Endothelial cell of umbilical vein (primary cell): ENCODE data around the gene DAB2IP. TPM values are rescaled to one million over a fixed set of nuclear protein-coding genes. Genes with fewer than 3 reads are reported as not detected.

Source experiments
- BruUV-seq: library from RNA; stranded (reverse); fragments of 400-500 nt; replicated peaks from 2 replicates; lab custom pipeline; 2021; lab: Mats Ljungman, UMichigan
- CTCF ChIA-PET: fragments of 300-600, 350-600 bp; sonication (Branson Sonifier 250); formaldehyde crosslinking; loops from one replicate; lab custom pipeline; 2021; ENCODE audit warnings: antibody characterized with exemption, inconsistent platforms; lab: Charles Lee
- POLR2A ChIA-PET: fragments of 300-600, 350-600 bp; sonication (Branson Sonifier 250); formaldehyde crosslinking; loops from one replicate; lab custom pipeline; 2021; ENCODE audit warnings: antibody characterized with exemption, inconsistent platforms; lab: Charles Lee
- DNase-seq: peaks from one replicate; pipeline ENCODE4 v3.0.0-alpha.2; 2011; ENCODE audit warnings: low read depth, low spot score
- FAIRE-seq: peaks from 2 replicates; lab custom pipeline; 2011; peaks lifted over from hg19 to GRCh38; lab: Jason Lieb, UNC
- H2AFZ ChIP-seq: 2 replicates; pipeline ENCODE4 v1.6.0; 2012; ENCODE audit warnings: low read depth, low read length, control low read depth, inconsistent platforms
- H3K27ac ChIP-seq: 2 replicates; pipeline ENCODE4 v1.5.1; 2011; ENCODE audit warnings: low read depth, mild to moderate bottlenecking, control low read depth, low read length, moderate library complexity; ENCODE audit not compliant: insufficient read depth
- H3K27me3 ChIP-seq, 2 experiments: 2 replicates each; pipeline versions ENCODE4 v1.6.0 to v1.6.1; 2011; ENCODE audit warnings: low read length in 2 of 2, mixed read lengths in 1 of 2; ENCODE audit not compliant: control insufficient read depth in 2 of 2, insufficient read depth in 2 of 2
- H3K36me3 ChIP-seq, 2 experiments: 2 replicates in 1 of 2; 3 replicates in 1 of 2; pipeline ENCODE4 v1.5.1; 2011; ENCODE audit warnings: low read length in 2 of 2, mild to moderate bottlenecking in 1 of 2, moderate library complexity in 1 of 2; ENCODE audit not compliant: control insufficient read depth in 2 of 2, insufficient read depth in 2 of 2; ENCODE audit errors: extremely low read depth in 1 of 2
- H3K4me1 ChIP-seq: 3 replicates; pipeline ENCODE4 v1.5.1; 2011; ENCODE audit warnings: mild to moderate bottlenecking, low read length; ENCODE audit not compliant: control insufficient read depth, insufficient read depth; ENCODE audit errors: extremely low read depth
- H3K4me2 ChIP-seq: 2 replicates; pipeline ENCODE4 v1.6.1; 2011; ENCODE audit warnings: low read length, control low read depth, mixed read lengths; ENCODE audit not compliant: insufficient read depth
- H3K4me3 ChIP-seq, 3 experiments: fragments of 200-600 bp in 1 of 3; sonication (generic), shearing (Covaris generic) in 1 of 3; replicated peaks in 1 of 3; 2 replicates each; pipeline ENCODE4 v1.5.1; 2011 to 2016; ENCODE audit warnings: control low read depth in 3 of 3, low read length in 3 of 3, mild to moderate bottlenecking in 2 of 3, inconsistent platforms in 1 of 3, low read depth in 1 of 3, moderate library complexity in 1 of 3; ENCODE audit not compliant: insufficient read depth in 1 of 3
- H3K79me2 ChIP-seq: 2 replicates; pipeline ENCODE4 v1.6.0; 2012; ENCODE audit warnings: low read length, inconsistent platforms; ENCODE audit not compliant: control insufficient read depth, insufficient read depth
- H3K9ac ChIP-seq: replicated peaks from 2 replicates; pipeline ENCODE3; 2011; ENCODE audit warnings: low read length, control low read depth; ENCODE audit not compliant: insufficient read depth; ENCODE audit errors: extremely low read depth
- H3K9me1 ChIP-seq: replicated peaks from 3 replicates; pipeline ENCODE4 v1.6.0; 2011; ENCODE audit warnings: mild to moderate bottlenecking, low read length; ENCODE audit not compliant: control insufficient read depth, insufficient read depth; ENCODE audit errors: extremely low read depth
- H3K9me3 ChIP-seq: replicated peaks from 2 replicates; pipeline ENCODE4 v1.5.1; 2012; ENCODE audit warnings: low read length, inconsistent platforms; ENCODE audit not compliant: control insufficient read depth, insufficient read depth
- H4K20me1 ChIP-seq: replicated peaks from 2 replicates; pipeline ENCODE3; 2011; ENCODE audit warnings: mild to moderate bottlenecking, low read length; ENCODE audit not compliant: control insufficient read depth, insufficient read depth; ENCODE audit errors: extremely low read depth
- EZH2 ChIP-seq: IDR thresholded peaks from 2 replicates; pipeline ENCODE4 v1.6.1; 2012; ENCODE audit warnings: borderline replicate concordance, low read depth, mild to moderate bottlenecking, moderate library complexity, low read length, inconsistent platforms; ENCODE audit not compliant: severe bottlenecking
- FOS ChIP-seq: IDR thresholded peaks from 2 replicates; pipeline ENCODE4 v1.6.1; 2011; ENCODE audit warnings: mild to moderate bottlenecking, low read length, moderate library complexity, borderline replicate concordance; ENCODE audit not compliant: insufficient read depth
- GATA2 ChIP-seq: IDR thresholded peaks from 2 replicates; pipeline ENCODE4 v1.7.0; 2011; ENCODE audit warnings: low read depth, mild to moderate bottlenecking, moderate library complexity, mixed read lengths, low read length; ENCODE audit not compliant: insufficient read length, insufficient read depth
- JUN ChIP-seq: IDR thresholded peaks from 2 replicates; pipeline ENCODE4 v1.6.1; 2011; ENCODE audit warnings: borderline replicate concordance, low read depth; ENCODE audit not compliant: insufficient read length, insufficient read depth
- MYC ChIP-seq: IDR thresholded peaks from one replicate; pipeline ENCODE4 v1.6.1; 2011; ENCODE audit warnings: mild to moderate bottlenecking, low read depth, low read length
- POLR2A ChIP-seq: IDR thresholded peaks from 2 replicates; pipeline ENCODE4 v1.6.1; 2012; ENCODE audit warnings: low read depth, mild to moderate bottlenecking, control low read depth, low read length
- POLR2AphosphoS5 ChIP-seq: IDR thresholded peaks from 2 replicates; pipeline ENCODE4 v1.6.1; 2012; ENCODE audit warnings: low read depth, mild to moderate bottlenecking, control low read depth, low read length, moderate library complexity; ENCODE audit not compliant: insufficient read depth
- dilution Hi-C: fragments of 300-500 bp; cut with MboI; formaldehyde crosslinking; loops from one replicate; pipeline ENCODE4 v1.15.0; 2019; ENCODE audit warnings: low sequenced_read_pairs; ENCODE audit not compliant: extremely low pct_ligation_motif_present
- intact Hi-C: fragments of 100-400 bp; cut with micrococcal nuclease; formaldehyde crosslinking; loops from one replicate; pipeline ENCODE4 v1.10.0; 2022
- polyA plus RNA-seq, 4 experiments: library from polyadenylated mRNA; depleted of rRNA in 3 of 4; stranded (reverse) in 3 of 4; unstranded in 1 of 4; fragments of >200 nt; gene quantifications; 2 replicates each; pipeline versions ENCODE4 v1.2.1 to v1.2.3, GENCODE V29; 2011 to 2012; ENCODE audit warnings: missing spikeins in 1 of 4
- total RNA-seq: library from RNA; stranded (reverse); gene quantifications from 2 replicates; pipeline ENCODE4 v1.2.3, GENCODE V29; 2021
- TF ChIP-seq, protein P1 (sequence below), 2 donors: IDR thresholded peaks; 1 replicate in 1 of 2; 2 replicates in 1 of 2; pipeline ENCODE4 v1.5.1; 2011; ENCODE audit warnings: low read length in 2 of 2, mild to moderate bottlenecking in 2 of 2, moderate library complexity in 2 of 2, control low read depth in 1 of 2, inconsistent platforms in 1 of 2, low read depth in 1 of 2; ENCODE audit not compliant: insufficient read depth in 1 of 2; ENCODE audit errors: extremely low read depth in 1 of 2
- TF ChIP-seq, protein P2 (sequence below): IDR thresholded peaks from 2 replicates; pipeline ENCODE4 v1.6.1; 2011; ENCODE audit not compliant: insufficient read depth, insufficient read length

Gene DAB2IP
- total and polyA plus RNA-seq, 2 donors (not counting 3 experiments of a cell fraction or from before 2014, with no cell fraction given), result 29.2 to 53.6 TPM

GRCh38 chr9:121658591-121658990, 7.2 kb downstream of the DAB2IP start:
- H3K27me3 ChIP-seq, result no peaks in the 10 kb centered on the region
- no peaks in the 10 kb centered on the region for H3K9me3 ChIP-seq
- dilution Hi-C loops (no loop called here), intact Hi-C loops (no loop called here)
- BruUV-seq, result no TSS peak
- H3K79me2 ChIP-seq, result no peaks in the 10 kb centered on the region
- no peak overlapping the region for H3K4me3 ChIP-seq
- H3K27ac ChIP-seq, result no peak overlapping the region
- H4K20me1 ChIP-seq, result no peaks in the 10 kb centered on the region
- CTCF ChIA-PET, result interaction anchor here (0.7 to 1.3 kb wide), 4 partner anchors 8 to 108 kb away, joined by 3 to 6 read pairs (median 5); no protein-coding TSS in a partner anchor
- no peaks in the 10 kb centered on the region for H3K36me3 ChIP-seq
- FAIRE-seq, result no peak
- H2AFZ ChIP-seq, result no peak overlapping the region
- TF ChIP-seq FOS (no peak), GATA2 (no peak)
- H3K4me1 ChIP-seq, result peaks cover 21% of the 10 kb centered on the region
- DNase-seq, result no peak
- H3K9ac ChIP-seq, result no peak overlapping the region
- POLR2A ChIA-PET, result no interaction called here
- H3K9me1 ChIP-seq, result no peaks in the 10 kb centered on the region
- peak overlapping the region; percentile 76 for H3K4me2 ChIP-seq

DNA sequence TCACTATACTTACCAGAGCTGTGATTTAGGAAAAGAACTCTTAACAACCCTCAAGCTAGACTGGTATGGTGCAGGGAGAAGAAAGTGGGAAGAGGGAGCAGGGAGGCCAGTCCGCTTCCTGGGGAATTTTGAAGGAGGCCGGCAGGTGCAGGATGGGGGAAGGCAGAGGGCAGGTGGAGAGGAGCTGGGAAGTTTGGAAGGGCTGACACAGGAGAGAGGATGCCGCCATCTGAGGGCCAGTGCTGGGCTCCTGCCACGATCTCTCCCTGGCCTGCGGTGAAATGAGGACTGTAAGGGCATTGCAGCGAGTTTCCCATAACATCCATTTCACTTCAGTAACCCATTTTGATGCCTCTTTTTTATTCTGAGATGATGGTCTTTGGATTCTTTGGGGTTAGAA, 8.9 kb downstream of the DAB2IP start:
- Histone ChIP-seq H3K9me1 (no peaks in the 10 kb centered on the region), H3K9me3 (no peaks in the 10 kb centered on the region), H3K27ac (no peak overlapping the region), H3K4me3 (no peak overlapping the region), H3K79me2 (no peaks in the 10 kb centered on the region), H2AFZ (no peak overlapping the region), H3K9ac (no peak overlapping the region), H3K27me3 (no peaks in the 10 kb centered on the region), H4K20me1 (no peaks in the 10 kb centered on the region), H3K4me1 (peaks cover 24% of the 10 kb centered on the region), H3K36me3 (no peaks in the 10 kb centered on the region), H3K4me2 (no peak overlapping the region)
- POLR2A ChIA-PET, result no interaction called here
- dilution Hi-C loops, result no loop called here
- intact Hi-C loops, result no loop called here
- no TSS peak for BruUV-seq
- FAIRE-seq (no peak), DNase-seq (no peak)
- TF ChIP-seq FOS, result no peak
- TF ChIP-seq, protein P1, sequence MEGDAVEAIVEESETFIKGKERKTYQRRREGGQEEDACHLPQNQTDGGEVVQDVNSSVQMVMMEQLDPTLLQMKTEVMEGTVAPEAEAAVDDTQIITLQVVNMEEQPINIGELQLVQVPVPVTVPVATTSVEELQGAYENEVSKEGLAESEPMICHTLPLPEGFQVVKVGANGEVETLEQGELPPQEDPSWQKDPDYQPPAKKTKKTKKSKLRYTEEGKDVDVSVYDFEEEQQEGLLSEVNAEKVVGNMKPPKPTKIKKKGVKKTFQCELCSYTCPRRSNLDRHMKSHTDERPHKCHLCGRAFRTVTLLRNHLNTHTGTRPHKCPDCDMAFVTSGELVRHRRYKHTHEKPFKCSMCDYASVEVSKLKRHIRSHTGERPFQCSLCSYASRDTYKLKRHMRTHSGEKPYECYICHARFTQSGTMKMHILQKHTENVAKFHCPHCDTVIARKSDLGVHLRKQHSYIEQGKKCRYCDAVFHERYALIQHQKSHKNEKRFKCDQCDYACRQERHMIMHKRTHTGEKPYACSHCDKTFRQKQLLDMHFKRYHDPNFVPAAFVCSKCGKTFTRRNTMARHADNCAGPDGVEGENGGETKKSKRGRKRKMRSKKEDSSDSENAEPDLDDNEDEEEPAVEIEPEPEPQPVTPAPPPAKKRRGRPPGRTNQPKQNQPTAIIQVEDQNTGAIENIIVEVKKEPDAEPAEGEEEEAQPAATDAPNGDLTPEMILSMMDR (IDR thresholded peaks at IDR 0.05; ENCODE audit: extremely low read depth in 1 of 2, insufficient read depth in 1 of 2, low read depth in 1 of 2, low read length in 2 of 2), result no peak
- no peak for TF ChIP-seq MYC
- no peak for TF ChIP-seq POLR2AphosphoS5
- TF ChIP-seq EZH2, result no peak
- no peak for TF ChIP-seq GATA2
- TF ChIP-seq JUN, result no peak
- TF ChIP-seq, protein P2, sequence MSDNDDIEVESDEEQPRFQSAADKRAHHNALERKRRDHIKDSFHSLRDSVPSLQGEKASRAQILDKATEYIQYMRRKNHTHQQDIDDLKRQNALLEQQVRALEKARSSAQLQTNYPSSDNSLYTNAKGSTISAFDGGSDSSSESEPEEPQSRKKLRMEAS, result no peak
- no peak for TF ChIP-seq POLR2A
- CTCF ChIA-PET, result interaction anchor here (1.8 to 1.9 kb wide), 2 partner anchors 20 to 27 kb away, joined by 4 to 6 read pairs; no protein-coding TSS in a partner anchor
